ENCODE results near the gene FSTL5.

DNA sequence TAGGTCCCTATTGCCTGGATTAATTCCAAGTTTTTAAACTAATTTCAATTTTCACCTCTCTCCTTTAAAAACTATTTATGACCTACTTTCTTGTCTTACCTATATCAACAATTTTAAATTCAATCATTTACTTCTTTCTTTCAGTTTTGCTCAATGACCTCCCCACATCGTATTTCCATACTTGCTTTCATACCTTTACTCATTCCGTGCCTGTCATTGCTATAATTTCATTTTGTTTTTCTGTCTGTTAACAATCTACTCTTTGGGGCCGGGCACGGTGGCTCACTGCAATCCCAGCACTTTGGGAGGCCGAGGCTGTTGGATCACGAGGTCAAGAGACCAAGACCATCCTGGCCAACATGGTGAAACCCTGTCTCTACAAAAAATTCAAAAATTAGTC lies 781.1 kb downstream of the FSTL5 start:
- TF ChIP-seq, protein P1, sequence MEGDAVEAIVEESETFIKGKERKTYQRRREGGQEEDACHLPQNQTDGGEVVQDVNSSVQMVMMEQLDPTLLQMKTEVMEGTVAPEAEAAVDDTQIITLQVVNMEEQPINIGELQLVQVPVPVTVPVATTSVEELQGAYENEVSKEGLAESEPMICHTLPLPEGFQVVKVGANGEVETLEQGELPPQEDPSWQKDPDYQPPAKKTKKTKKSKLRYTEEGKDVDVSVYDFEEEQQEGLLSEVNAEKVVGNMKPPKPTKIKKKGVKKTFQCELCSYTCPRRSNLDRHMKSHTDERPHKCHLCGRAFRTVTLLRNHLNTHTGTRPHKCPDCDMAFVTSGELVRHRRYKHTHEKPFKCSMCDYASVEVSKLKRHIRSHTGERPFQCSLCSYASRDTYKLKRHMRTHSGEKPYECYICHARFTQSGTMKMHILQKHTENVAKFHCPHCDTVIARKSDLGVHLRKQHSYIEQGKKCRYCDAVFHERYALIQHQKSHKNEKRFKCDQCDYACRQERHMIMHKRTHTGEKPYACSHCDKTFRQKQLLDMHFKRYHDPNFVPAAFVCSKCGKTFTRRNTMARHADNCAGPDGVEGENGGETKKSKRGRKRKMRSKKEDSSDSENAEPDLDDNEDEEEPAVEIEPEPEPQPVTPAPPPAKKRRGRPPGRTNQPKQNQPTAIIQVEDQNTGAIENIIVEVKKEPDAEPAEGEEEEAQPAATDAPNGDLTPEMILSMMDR (IDR thresholded peaks at IDR 0.05): no peak
- no peak for TF ChIP-seq POLR2AphosphoS5 (IDR thresholded peaks at IDR 0.05)
